NCI-H2227 treated with DMSO at 0.1 percent for 48 hours (cell line): ENCODE measurements around the gene HAPLN3.

Experiments used
- DNase-seq: peaks from one replicate; lab custom pipeline; 2025; lab: John Stamatoyannopoulos, UW

The HAPLN3 gene

DNA sequence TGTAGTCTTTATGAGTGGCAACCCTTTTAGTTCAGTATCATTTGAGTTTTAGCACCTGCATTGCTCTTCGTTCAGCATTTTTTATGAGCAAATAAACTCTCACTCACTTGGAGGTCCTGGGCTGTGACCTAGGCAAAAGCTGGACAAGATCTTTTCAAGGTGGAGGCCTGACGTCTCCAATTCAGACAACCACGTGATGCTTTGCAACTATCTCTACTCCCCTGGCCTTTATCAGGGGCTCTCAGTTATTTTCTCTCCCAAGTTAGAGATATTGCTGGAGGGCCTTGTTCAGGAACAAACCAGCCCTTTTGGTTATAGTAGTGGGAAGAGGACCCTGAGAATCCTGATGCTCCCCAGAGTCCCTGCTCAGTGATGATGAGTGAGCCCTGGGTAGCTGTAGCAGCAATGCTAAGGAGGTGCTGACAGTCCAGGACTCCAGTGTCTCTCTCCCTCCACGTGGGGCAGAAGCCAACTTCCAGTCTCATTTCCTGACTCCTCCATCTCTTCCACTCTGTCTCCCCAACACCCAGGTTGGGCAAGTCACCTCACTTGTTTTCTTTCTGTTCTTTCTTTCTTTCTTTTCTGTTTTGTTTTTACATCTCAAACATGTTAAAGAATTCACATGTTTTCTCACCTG is 30.4 kb downstream of the HAPLN3 start:
- no peak for DNase-seq

DNA sequence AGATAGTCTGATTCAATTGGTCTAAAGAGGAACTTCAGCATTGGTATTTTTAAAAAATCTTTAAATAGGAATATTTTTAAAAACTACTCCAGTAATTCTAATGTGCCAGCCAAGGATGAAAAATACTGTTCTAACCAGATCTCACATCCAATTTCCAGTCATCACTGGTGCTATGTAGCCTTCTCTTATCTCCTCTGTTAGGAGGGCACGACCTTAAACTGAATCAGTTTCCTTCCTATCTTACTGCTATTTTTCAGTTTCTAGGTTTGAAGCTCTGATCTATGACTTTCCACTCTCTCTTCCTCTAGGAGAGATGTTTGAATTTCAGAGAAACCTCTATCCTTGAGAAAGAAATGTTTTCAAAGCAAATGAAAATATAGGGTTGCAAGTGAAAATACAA is 31.9 kb downstream of the HAPLN3 start:
- DNase-seq = no peak

DNA sequence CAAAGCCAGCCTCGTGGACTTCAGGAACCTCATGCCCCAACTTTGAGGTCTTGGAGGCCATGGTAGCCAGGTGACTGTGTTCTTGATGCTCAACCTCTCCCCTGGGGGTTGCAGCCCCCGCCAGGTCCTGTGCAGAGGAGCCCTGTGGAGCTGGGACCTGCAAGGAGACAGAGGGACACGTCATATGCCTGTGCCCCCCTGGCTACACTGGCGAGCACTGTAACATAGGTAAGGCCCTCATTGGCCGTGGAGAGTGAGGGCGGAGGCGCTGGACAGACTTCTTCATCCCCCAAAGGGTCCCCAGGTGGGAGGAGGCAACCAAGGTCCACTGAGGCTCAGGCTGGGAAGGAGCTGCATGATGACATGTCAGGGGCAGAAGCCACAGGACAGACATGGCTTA is 35.1 kb downstream of the HAPLN3 start:
- DNase-seq = no peak

DNA sequence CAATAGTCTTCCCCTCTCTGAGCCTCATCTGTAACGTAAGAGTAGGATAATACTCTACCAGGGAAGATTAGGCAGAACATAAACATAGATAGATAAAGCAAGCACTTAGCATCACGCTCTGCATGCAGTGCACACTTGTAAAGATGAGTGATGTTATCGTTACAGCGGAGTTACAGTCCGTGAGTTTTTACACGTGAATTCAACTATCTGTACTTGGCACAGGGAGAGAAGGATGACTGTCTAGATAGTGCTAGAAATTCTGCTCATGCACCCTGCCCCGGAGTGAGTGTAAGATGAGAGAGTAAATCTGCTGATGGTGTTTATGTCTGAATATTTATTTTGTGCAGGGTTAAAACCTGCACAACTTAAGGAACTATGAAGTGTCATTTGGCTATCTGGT is 35.8 kb downstream of the HAPLN3 start:
- no peak for DNase-seq

DNA sequence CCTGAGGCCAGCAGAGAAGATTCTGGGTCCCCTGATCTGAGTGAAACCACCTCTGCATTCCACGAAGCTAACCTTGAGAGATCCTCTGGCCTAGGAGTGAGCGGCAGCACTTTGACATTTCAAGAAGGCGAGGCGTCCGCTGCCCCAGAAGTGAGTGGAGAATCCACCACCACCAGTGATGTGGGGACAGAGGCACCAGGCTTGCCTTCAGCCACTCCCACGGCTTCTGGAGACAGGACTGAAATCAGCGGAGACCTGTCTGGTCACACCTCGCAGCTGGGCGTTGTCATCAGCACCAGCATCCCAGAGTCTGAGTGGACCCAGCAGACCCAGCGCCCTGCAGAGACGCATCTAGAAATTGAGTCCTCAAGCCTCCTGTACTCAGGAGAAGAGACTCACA is 36.4 kb downstream of the HAPLN3 start:
- no peak for DNase-seq

DNA sequence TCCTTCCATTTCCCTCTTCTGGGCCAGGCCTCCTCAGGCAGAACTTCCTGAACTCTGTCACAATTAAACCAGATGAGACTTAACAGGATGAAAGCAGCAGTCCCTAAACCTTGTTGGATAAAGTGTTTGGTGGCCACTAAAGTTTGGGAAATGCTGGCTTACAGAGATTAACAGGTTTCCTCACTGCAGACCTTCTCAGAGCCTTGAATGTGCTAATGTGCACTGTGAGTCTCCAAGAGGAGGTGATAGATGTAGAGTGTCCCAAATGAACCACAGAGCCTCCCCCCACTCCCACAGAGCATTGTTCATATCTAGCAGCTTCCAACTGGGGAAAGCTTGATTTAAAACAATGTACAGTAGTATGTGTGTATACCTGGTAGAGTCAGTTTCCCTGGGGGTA is 42.9 kb downstream of the HAPLN3 start:
- DNase-seq = no peak

DNA sequence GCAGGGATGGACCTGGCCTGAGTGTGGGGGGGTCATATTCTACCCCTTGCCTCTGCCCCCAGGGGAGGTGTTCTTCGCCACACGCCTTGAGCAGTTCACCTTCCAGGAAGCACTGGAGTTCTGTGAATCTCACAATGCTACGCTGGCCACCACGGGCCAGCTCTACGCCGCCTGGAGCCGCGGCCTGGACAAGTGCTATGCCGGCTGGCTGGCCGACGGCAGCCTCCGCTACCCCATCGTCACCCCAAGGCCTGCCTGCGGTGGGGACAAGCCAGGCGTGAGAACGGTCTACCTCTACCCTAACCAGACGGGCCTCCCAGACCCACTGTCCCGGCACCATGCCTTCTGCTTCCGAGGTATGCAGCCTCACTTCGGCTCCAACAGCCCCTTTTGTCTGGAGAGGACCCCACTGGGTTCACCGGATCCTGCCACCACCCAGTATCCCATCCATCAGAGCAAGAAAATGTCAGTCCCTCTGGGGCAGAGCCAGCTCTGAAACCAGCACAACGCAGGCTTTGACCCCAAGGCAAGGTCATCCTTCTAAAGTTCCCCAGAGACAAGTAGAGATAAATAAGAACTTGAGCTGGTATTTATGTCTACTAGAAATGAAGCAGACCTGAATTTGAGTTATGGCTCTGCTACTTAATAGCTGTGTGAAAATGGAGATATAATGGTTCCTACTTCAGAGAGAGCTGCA is 45.8 kb downstream of the HAPLN3 start:
- no peak for DNase-seq

DNA sequence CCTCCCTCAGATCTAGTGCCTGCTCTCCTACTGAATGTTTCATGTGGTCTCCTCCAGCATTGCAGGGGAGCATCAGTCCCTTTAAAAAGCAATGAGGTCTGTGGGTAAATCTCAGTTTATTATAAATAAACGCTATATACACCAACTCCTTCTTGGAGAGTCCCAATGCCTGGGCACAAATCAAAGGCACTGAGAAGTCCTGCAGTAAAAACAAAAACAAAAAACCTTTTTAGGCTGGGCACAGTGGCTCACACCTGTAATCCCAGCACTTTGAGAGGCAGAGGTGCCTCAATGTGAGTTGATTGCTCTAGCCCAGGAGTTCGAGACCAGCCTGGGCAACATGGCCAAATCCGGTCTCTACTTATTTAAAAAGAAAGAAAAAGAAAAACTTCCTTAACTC is 47.1 kb downstream of the HAPLN3 start:
- no peak for DNase-seq

DNA sequence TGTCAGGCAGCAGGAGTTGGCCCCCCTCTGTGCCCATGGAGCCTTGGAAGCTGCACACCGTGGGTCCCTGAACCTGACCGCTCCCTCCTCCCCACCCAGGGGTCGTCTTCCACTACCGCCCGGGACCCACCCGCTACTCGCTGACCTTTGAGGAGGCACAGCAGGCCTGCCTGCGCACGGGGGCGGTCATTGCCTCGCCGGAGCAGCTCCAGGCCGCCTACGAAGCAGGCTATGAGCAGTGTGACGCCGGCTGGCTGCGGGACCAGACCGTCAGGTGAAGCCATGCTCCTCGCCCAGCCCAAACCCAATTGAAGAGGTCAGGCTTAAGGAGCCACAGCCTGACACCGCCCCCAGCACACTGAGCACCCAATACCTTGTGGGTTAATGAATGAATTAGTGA is 48.2 kb downstream of the HAPLN3 start:
- no peak for DNase-seq

DNA sequence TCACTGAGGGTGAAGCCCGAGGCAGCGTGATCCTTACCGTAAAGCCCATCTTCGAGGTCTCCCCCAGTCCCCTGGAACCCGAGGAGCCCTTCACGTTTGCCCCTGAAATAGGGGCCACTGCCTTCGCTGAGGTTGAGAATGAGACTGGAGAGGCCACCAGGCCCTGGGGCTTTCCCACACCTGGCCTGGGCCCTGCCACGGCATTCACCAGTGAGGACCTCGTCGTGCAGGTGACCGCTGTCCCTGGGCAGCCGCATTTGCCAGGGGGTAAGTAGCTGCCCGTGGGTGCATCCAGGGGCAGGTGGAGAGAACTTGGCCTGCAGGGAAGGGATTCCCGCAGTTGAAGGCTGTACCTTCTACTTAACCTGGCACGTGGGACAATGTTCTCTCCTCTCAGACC is 49.7 kb downstream of the HAPLN3 start:
- no peak for DNase-seq

DNA sequence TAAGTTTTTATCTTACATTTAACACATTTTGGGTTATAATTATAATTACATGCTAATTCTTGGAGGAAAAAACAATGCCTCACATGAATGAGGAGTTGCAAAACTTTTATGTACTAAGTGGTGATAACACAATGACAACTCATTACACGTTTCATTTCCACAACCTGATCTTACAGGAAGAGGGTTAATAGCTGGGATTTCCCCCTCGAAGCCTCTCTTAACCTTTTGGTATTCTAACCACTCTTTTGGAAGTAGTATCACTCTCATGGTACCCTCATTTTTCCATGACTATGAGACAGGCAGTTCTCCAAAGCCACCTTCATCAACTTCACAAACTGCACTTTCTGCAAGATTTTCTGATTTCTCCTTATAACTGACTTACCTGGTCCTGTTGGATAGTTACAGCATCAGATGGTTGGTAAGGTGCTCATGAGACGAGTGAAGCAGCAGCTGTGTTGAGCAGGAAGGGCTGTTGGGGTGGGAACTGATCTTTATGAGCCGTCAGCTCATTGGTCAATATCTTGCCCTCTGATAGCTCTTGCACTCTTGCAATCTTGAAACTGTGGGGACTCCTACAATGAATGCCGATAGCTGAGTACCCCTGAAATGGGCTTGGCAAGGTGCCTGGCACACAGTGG is 50.5 kb downstream of the HAPLN3 start:
- no peak for DNase-seq

DNA sequence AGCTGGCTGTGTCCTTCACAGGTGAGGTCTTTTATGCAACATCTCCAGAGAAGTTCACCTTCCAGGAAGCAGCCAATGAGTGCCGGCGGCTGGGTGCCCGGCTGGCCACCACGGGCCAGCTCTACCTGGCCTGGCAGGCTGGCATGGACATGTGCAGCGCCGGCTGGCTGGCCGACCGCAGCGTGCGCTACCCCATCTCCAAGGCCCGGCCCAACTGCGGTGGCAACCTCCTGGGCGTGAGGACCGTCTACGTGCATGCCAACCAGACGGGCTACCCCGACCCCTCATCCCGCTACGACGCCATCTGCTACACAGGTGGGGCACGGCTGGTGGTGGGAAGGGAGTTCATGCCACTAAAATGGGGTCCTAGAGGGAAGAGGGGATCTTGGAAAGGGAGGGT is 52.0 kb downstream of the HAPLN3 start:
- DNase-seq = no peak

DNA sequence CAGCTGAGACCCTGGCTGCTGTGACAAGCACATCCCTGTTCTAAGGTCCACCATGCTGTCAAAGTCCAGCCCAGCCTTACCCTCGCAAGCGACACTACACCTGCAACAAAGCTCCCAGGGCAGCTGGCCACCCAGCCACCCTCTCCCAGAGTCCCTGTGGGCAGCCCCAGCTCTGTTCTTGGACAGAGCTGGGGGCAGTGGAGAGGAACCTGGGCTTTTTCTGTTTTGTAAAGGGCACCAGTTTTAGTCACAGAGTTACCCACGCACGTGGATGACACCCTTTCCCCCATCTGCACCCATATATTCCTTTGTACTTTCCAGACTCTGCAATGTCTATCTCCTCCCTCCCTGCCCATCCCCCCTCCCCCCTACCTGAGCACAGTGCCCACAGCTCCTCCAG is 53.2 kb downstream of the HAPLN3 start:
- DNase-seq = no peak

DNA sequence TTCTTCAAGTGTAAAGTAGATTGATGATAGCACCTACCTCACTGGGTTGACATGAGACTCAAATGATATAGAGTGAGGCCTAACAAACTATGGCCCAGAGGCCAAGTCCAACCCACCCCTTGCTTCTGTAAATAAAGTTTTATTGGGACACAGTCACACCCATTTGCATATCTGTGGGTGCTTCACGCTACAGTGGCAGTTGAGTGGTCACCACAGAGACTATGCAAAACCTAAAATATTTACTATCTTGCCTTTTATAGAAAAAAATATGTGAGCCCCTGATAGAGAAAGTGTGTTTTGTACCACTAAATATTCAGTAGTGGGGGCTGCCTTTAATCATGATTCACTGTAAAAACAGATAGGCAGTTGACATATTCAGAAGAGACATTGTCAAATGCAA is 54.1 kb downstream of the HAPLN3 start:
- DNase-seq = no peak

DNA sequence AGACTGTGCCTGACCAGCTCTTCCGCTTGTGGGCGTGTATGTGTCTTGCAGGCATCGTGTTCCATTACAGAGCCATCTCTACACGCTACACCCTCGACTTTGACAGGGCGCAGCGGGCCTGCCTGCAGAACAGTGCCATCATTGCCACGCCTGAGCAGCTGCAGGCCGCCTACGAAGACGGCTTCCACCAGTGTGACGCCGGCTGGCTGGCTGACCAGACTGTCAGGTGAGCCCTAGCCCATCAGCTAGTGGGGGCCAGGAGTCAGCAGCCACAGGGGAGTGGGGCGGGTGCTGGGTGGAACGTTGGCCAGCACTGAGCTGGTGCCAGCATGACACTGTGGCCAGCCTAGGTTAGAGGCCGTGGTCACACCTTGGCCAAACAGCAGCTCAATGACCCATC is 55.4 kb downstream of the HAPLN3 start:
- DNase-seq = no peak

DNA sequence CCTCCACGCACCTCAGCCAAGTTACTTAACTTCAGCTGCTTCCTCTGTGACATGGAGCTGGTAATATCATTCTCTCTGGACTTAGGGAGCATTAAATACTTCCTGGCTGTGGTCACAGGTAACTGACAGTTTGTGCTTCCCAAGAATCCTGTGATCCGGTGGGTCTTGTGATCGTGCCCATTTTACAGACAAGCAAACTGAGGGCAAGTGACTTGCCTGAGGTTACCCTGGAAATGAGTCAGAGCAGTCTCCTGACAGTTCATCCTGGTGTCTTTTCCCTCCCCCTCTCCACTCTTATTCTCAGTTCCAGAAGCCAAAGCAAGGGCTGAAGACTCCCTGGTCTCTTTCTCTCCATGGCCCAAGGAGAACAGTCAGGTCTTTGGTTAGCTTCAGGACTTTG is 56.2 kb downstream of the HAPLN3 start:
- no peak for DNase-seq

DNA sequence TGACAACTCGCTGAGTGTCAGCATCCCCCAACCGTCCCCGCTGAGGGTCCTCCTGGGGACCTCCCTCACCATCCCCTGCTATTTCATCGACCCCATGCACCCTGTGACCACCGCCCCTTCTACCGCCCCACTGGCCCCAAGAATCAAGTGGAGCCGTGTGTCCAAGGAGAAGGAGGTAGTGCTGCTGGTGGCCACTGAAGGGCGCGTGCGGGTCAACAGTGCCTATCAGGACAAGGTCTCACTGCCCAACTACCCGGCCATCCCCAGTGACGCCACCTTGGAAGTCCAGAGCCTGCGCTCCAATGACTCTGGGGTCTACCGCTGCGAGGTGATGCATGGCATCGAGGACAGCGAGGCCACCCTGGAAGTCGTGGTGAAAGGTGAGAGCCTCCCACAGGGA is 56.7 kb downstream of the HAPLN3 start:
- no peak for DNase-seq

DNA sequence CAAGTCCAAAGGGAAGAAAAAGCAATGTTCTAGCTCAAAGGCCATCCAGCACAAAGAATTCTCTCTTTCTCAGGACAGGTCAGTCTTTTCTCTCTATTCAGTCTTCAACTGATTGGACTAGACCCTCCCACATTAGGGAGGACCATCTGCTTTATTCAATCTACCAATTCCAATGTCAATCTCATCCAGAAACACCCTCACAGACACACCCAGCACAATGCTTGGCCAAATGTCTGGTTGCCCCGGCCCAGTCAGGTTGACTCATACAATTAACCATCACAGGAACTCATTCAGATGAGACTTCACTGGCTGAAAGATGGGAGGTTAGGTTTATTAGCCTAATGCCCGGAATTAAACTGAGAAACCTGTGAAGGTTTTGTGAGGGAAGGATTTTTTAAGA is 59.7 kb downstream of the HAPLN3 start:
- no peak for DNase-seq

DNA sequence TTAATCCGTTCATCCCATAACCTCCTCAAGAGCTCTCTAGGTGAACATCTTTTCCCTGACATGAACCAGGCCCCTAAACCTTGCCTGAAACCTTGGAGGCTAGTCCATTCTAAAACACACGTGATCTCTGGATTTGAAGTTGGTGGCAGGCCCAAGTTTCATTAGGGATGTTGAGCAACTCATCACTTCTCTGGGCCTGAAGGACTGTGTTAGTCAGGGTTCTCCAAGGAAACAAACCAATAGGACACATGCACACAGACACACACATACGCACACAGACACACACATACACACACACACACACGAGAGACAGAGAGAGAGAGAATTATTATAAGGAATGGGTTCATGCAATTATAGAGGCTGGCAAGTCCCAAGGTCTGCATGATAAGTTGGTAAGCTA is 60.2 kb downstream of the HAPLN3 start:
- no peak for DNase-seq

DNA sequence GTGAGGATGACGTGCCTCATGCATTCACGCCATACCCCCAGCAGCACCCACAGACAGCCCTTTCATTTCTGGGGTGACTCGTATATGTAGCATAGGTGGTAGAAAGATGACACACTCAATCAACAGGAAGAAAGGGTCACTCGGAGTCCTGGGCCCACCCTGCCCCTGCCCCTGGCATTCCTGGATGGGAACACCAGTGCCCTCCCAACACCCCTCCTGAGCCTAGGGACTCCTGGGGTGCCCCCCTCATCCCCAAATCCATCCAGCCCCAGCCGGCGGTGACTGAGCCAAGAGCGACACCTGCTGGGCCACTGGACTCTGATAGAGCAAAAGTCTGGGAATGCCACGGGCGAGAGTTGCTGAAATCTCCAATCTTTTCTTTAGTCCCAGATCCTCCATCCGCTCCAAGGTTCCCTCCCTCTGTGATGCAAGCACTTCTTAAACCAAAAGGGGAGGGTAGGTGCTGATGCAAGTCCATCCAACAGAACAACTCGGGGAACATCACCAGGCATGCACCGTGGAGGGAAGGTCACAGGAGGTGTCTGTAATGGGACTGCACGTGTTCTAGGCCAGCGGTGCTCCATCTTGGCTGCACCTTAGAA is 61.0 kb downstream of the HAPLN3 start:
- no peak for DNase-seq

DNA sequence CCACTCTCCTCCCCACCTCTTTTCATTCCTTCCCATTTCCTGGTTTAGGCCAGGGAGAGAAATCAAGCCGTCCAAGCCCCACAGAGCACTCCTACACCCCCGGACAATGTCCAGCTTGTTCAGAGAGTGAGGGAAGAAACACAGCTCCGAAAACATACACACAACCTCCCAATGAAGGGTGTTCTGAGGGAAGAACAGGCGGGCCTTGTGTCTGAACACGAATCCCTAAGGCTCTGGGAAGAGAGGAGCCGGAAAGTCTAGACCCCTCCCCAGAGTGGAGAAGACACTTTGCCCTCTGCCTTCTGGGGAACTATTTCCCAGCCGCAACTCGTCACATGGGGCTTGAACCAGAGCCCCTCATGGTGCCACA is 61.6 kb downstream of the HAPLN3 start:
- no peak for DNase-seq

DNA sequence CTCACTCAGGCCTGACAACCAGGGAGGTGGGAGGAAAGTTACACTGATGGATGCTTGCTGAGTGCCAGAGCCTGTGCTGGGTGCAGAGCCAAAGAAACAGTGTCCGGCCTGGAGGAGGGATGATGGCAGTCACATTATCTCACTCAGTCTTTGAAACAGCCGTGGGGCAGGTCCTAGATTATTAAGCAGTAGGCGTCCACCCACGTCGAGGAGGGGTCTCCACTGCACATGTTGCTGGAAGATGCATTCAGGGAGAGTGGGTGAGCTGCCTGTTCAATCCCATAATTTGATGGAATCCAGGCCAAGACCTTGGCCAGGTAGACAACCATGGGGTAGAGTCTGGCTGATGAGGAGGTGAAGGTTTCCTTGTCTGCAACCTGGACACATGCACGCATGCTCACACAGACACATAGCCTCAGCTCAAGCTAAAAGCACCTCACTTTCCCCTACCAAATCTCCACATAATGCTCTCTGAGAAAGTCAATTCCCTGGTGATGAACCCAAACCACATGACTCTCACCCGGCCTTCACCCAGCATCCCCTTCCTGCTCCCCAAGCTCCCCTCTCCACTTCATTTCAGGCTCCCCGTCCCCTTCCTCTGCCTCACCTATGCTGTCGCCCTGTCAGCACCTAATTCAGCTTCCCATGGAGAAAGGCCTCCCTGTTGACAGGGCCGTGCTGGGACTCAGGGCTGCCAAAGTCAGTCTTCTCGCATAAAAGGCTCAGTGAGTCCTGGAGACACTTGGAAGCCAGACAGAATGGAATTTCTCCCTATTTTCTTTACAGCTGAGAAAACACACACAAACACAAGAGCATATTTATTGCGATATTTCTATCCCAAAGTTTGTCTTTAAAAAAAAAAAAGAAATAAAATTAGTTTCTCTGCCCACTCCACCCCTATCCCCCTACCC is 62.3 kb downstream of the HAPLN3 start:
- no peak for DNase-seq
